ENCODE results near the gene CARS1. TPM values are rescaled to one million over a fixed set of nuclear protein-coding genes. Genes with fewer than 3 reads are reported as not detected.

CARS1 gene
- total and polyA plus RNA-seq, 9 of the 15 experiments (the other 6 are each of a cell fraction or from before 2014, with no cell fraction given): 14.4 to 106 (median 73.6) TPM

GRCh38 chr11:3002351-3002861 lies 54.8 kb downstream of the CARS1 start:
- FAIRE-seq: no peak
- H3K36me3 ChIP-seq (ENCODE audit: control insufficient read depth, insufficient read depth, low read length): peaks cover 64% of the 10 kb centered on the region; the same call in 2 of the 3 replicates
- peaks cover 2% of the 10 kb centered on the region for H3K9me1 ChIP-seq (ENCODE audit: control insufficient read depth, insufficient read depth, low read length)
- H3K27me3 ChIP-seq (ENCODE audit: control insufficient read depth in 2 of 2, insufficient read depth in 2 of 2, low read length in 2 of 2): no peaks in the 10 kb centered on the region
- no peak overlapping the region for H3K27ac ChIP-seq (ENCODE audit: extremely low read depth, low read depth, low read length)
- H3K9me3 ChIP-seq (replicated peaks; ENCODE audit: control insufficient read depth, insufficient read depth, low read depth, low read length): no peaks in the 10 kb centered on the region
- TF ChIP-seq TGIF2 (CRISPR knock-in tag; IDR thresholded peaks at IDR 0.05) (no peak), ZBTB26 (CRISPR knock-in tag; IDR thresholded peaks at IDR 0.05) (no peak)
- no peaks in the 10 kb centered on the region for H4K20me1 ChIP-seq (replicated peaks; ENCODE audit: control insufficient read depth, insufficient read depth, low read length)
- H3K79me2 ChIP-seq (ENCODE audit: control insufficient read depth, insufficient read depth, low read length): no peaks in the 10 kb centered on the region
- no peak overlapping the region for H3K4me3 ChIP-seq
- ATAC-seq: no peak
- 0 out of 4 replicates have a peak overlapping the region, but pooled peaks of 1 of the 2 experiments have one; percentile 55 for H3K9ac ChIP-seq (ENCODE audit: insufficient read depth in 1 of 2, low read depth in 2 of 2, low read length in 2 of 2)
- no peak for DNase-seq (ENCODE audit: extremely low read depth in 1 of 4, low spot score in 3 of 4)
- no peak overlapping the region for H2AFZ ChIP-seq (ENCODE audit: low read depth, low read length)
- CTCF ChIA-PET (ENCODE audit: low intra/inter-chr PET ratio): no interaction called here
- POLR2A ChIA-PET: interaction anchor here (2.3 to 2.8 kb wide), 2 partner anchors 11 to 13 kb away, joined by 7 to 15 read pairs; partner anchors contain the start of gene NAP1L4
- intact Hi-C loops (cut with micrococcal nuclease): no loop called here
- H3K4me1 ChIP-seq (replicated peaks in 1 of 2; ENCODE audit: control insufficient read depth in 2 of 2, insufficient read depth in 2 of 2, low read length in 2 of 2): peaks cover 0 to 7% of the 10 kb centered on the region in 2 experiments; a peak in 2 of 5 replicates
- no TSS peak for BruUV-seq (replicated peaks)
- H3K4me2 ChIP-seq (ENCODE audit: insufficient read depth, low read length): no peak overlapping the region
- in situ Hi-C loops (cut with MboI): no loop called here
- WGBS (ENCODE audit: insufficient coverage, low coverage, missing lambda C conversion rate): 90% methylated on average over 8 of the region's 8 CpGs

- ATAC-seq (no peak), DNase-seq (ENCODE audit: extremely low read depth in 1 of 4, low spot score in 3 of 4) (no peak), FAIRE-seq (no peak)
- Histone ChIP-seq H3K9me3 (replicated peaks; ENCODE audit: control insufficient read depth, insufficient read depth, low read depth, low read length) (no peaks in the 10 kb centered on the region), H3K79me2 (ENCODE audit: control insufficient read depth, insufficient read depth, low read length) (no peaks in the 10 kb centered on the region), H3K36me3 (ENCODE audit: control insufficient read depth, insufficient read depth, low read length) (peaks cover 58% of the 10 kb centered on the region; the same call in 2 of the 3 replicates), H2AFZ (ENCODE audit: low read depth, low read length) (no peak overlapping the region), H3K4me3 (no peak overlapping the region), H3K27ac (ENCODE audit: extremely low read depth, low read depth, low read length) (no peak overlapping the region), H4K20me1 (replicated peaks; ENCODE audit: control insufficient read depth, insufficient read depth, low read length) (no peaks in the 10 kb centered on the region), H3K4me1 (replicated peaks in 1 of 2; ENCODE audit: control insufficient read depth in 2 of 2, insufficient read depth in 2 of 2, low read length in 2 of 2) (peaks cover 0 to 1% of the 10 kb centered on the region in 2 experiments; a peak in 2 of 5 replicates), H3K9me1 (ENCODE audit: control insufficient read depth, insufficient read depth, low read length) (peaks cover 2% of the 10 kb centered on the region), H3K4me2 (ENCODE audit: insufficient read depth, low read length) (no peak overlapping the region), H3K27me3 (ENCODE audit: control insufficient read depth in 2 of 2, insufficient read depth in 2 of 2, low read length in 2 of 2) (no peaks in the 10 kb centered on the region), H3K9ac (ENCODE audit: insufficient read depth in 1 of 2, low read depth in 2 of 2, low read length in 2 of 2) (peak overlapping the region in 1 of 2 experiments; percentile 55; a peak in 2 of 4 replicates)
- ChIA-PET POLR2A (interaction anchor here (0.6 to 2.8 kb wide), 7 partner anchors 10 to 229 kb away, joined by 3 to 15 read pairs (median 3); partner anchors contain the start of genes NAP1L4 and PHLDA2), CTCF (ENCODE audit: low intra/inter-chr PET ratio) (no interaction called here)
- WGBS (ENCODE audit: insufficient coverage, low coverage, missing lambda C conversion rate): 90% methylated on average over 6 of the region's 6 CpGs
- in situ Hi-C loops (cut with MboI) (no loop called here), intact Hi-C loops (cut with micrococcal nuclease) (no loop called here)
- no TSS peak for BruUV-seq (replicated peaks)
- TF ChIP-seq E2F3 (CRISPR knock-in tag; IDR thresholded peaks at IDR 0.05) (no peak), RAD21 (CRISPR knock-in tag; conservative IDR thresholded peaks at IDR 0.05 in 1 of 2, IDR thresholded peaks at IDR 0.05 in 1 of 2) (no peak), POLR2G (IDR thresholded peaks at IDR 0.05; ENCODE audit: low read depth, low read length) (peak; percentile 34; the same call in 1 of the 2 replicates), FOSL1 (tag; conservative IDR thresholded peaks at IDR 0.05) (no peak)
These were observed 55.7 kb downstream of the CARS1 start for GRCh38 chr11:3001496-3001895.
